Kidney (tissue), 14 donors: Measurements from ENCODE around the gene DOLK. TPM values are rescaled to one million over a fixed set of nuclear protein-coding genes. Genes with fewer than 3 reads are reported as not detected.

ENCODE experiments used
- DNase-seq, 5 donors: peaks; one replicate each; pipeline ENCODE4 v3.0.0-alpha.2; 2013 to 2020
- FAIRE-seq: peaks from 2 replicates; lab custom pipeline; 2012; peaks lifted over from hg19 to GRCh38; lab: Jason Lieb, UNC
- H3K27ac ChIP-seq, 2 donors: one replicate each; pipeline ENCODE4 v1.7.0; 2013; ENCODE audit warnings: low read depth in 2 of 2, low read length in 2 of 2, inconsistent platforms in 1 of 2
- H3K27me3 ChIP-seq: one replicate; pipeline ENCODE4 v1.7.1; 2013; ENCODE audit warnings: low read length, inconsistent platforms; ENCODE audit not compliant: control insufficient read depth, insufficient read depth
- H3K36me3 ChIP-seq, 3 donors: one replicate each; pipeline versions ENCODE4 v1.7.0 to v1.7.1; 2013; ENCODE audit warnings: low read length in 3 of 3, control low read depth in 1 of 3, inconsistent platforms in 1 of 3; ENCODE audit not compliant: insufficient read depth in 3 of 3, control insufficient read depth in 2 of 3
- H3K4me1 ChIP-seq, 3 donors: one replicate each; pipeline versions ENCODE4 v1.7.0 to v1.7.1; 2013; ENCODE audit warnings: low read length in 3 of 3, inconsistent platforms in 1 of 3, low read depth in 1 of 3; ENCODE audit not compliant: control insufficient read depth in 2 of 3, insufficient read depth in 2 of 3
- H3K4me3 ChIP-seq, 3 donors: one replicate each; pipeline versions ENCODE4 v1.7.0 to v1.8.1; 2013; ENCODE audit warnings: low read length in 3 of 3, control low read depth in 1 of 3, inconsistent platforms in 1 of 3
- H3K9ac ChIP-seq, 3 donors: one replicate each; pipeline versions ENCODE4 v1.7.0 to v1.7.1; 2013; ENCODE audit warnings: low read length in 3 of 3, control low read depth in 1 of 3, inconsistent platforms in 1 of 3
- H3K9me3 ChIP-seq, 3 donors: one replicate each; pipeline versions ENCODE4 v1.7.0 to v1.7.1; 2013; ENCODE audit warnings: low read length in 3 of 3, control low read depth in 1 of 3, inconsistent platforms in 1 of 3; ENCODE audit not compliant: control insufficient read depth in 2 of 3, insufficient read depth in 1 of 3
- intact Hi-C: fragments of 100-400 bp; cut with DNase I; formaldehyde crosslinking; loops from one replicate; pipeline ENCODE4 v1.11.1; 2022
- polyA plus RNA-seq: library from polyadenylated mRNA; stranded (reverse); fragments of 350-450 nt; fragmentation: Illumina TruSeq; extraction: RNeasy Lipid Tissue Mini Kit (QIAGEN cat#74804); gene quantifications from one replicate; pipeline ENCODE4 v1.2.3, GENCODE V29; 2014; ENCODE audit warnings: low read depth, low replicate concordance; ENCODE audit not compliant: insufficient read depth
- total RNA-seq: library from RNA; stranded (reverse); fragmentation: NEBNext Ultra II Directional; extraction: Animal tissue kit (Norgen Biotek cat#: 25700); gene quantifications from one replicate; pipeline ENCODE4 v1.2.1, GENCODE V29; 2021
- TF ChIP-seq, protein P1 (sequence below): IDR thresholded peaks from 3 replicates; pipeline ENCODE4 v1.5.1; 2012; ENCODE audit warnings: mild to moderate bottlenecking, moderate library complexity, borderline replicate concordance; ENCODE audit not compliant: insufficient read depth; ENCODE audit errors: extremely low read depth
- donor health status: control.
- donor health status: control.
- donor health status: control.
- donor health status: control.
- donor health status: control.
- donor health status: DM: yes; HTN: yes; CAD: no.
- donor health status: Normal renal cell carcinoma (clear cell type).

The DOLK gene
- total and polyA plus RNA-seq, 2 donors from 2014 or later, result 13.9 to 17.0 TPM

DNA sequence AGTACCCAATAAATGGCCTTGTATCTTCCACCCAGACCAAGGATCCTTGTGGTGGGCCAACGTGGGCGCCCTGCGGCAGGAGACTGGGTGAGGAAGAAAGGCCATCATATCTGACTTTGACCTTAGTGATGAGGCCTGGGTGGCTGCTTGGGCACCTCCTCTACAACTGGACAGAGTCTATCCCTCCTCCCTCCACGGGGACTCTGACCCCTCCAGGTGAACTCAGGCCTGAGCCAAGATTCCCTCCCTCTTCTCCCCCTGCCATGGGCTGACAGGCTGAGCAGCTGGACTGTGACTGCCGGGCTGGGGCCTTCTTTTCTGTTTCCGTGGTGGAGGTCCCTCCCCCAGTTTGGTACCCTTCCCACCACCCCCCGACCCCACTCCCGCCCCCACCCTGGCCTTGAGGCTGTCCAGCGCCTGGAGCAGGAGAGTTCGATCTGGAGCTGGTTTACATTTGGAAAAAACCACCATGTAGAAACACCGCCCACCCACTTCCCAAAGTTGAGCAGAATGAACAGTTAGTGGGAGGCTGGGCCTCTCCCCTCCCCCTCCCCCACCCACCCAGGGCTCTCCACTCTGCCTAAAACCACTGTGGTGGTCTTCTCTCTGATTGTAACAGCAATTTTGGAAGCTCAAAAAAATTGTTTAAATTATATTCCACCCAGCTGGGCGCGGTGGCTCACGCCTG, 27.9 kb downstream of the DOLK start:
- DNase-seq, result peak in 4 of 5 donors; percentile 18 to 62 (median 47)

DNA sequence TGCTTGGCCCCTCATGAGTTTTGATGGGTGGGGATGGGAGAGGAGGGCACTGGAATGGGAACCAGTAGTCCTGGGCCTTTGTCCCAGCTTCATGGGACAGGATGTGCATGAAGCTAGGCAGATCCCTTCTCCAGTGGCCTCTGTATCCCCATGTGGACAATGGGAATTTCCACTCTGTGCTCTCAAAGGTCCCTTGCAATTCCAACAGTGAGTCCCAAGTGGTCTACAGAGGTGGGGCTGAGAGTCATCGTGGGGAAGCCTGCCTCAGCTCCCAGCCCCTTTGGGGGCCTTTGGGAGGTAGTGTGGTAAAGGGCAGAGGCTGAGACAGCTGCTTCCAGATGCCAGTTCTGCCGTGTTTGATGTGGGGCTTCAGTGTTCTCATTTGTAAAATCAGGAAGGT, 28.5 kb downstream of the DOLK start:
- TF ChIP-seq, protein P1, sequence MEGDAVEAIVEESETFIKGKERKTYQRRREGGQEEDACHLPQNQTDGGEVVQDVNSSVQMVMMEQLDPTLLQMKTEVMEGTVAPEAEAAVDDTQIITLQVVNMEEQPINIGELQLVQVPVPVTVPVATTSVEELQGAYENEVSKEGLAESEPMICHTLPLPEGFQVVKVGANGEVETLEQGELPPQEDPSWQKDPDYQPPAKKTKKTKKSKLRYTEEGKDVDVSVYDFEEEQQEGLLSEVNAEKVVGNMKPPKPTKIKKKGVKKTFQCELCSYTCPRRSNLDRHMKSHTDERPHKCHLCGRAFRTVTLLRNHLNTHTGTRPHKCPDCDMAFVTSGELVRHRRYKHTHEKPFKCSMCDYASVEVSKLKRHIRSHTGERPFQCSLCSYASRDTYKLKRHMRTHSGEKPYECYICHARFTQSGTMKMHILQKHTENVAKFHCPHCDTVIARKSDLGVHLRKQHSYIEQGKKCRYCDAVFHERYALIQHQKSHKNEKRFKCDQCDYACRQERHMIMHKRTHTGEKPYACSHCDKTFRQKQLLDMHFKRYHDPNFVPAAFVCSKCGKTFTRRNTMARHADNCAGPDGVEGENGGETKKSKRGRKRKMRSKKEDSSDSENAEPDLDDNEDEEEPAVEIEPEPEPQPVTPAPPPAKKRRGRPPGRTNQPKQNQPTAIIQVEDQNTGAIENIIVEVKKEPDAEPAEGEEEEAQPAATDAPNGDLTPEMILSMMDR, result no peak
- DNase-seq (no peak), FAIRE-seq (no peak)
- intact Hi-C loops, result no loop called here
- no peak overlapping the region for H3K4me3 ChIP-seq
- no peaks in the 10 kb centered on the region for H3K9me3 ChIP-seq
- peak overlapping the region; percentile 41 to 58 for H3K27ac ChIP-seq
- H3K36me3 ChIP-seq, result peaks cover 0 to 5% (median 0%) of the 10 kb centered on the region in 3 donors
- no peak overlapping the region for H3K9ac ChIP-seq
- no peaks in the 10 kb centered on the region for H3K27me3 ChIP-seq
- peaks cover 0 to 32% (median 24%) of the 10 kb centered on the region in 3 donors for H3K4me1 ChIP-seq

More for the DNA sequence above, 27.9 kb downstream of the DOLK start:
- Histone ChIP-seq H3K4me1 (peaks cover 0 to 31% (median 24%) of the 10 kb centered on the region in 3 donors), H3K27me3 (no peaks in the 10 kb centered on the region), H3K27ac (peak overlapping the region; percentile 30 to 41), H3K4me3 (no peak overlapping the region), H3K9me3 (no peaks in the 10 kb centered on the region), H3K9ac (no peak overlapping the region), H3K36me3 (peaks cover 0 to 5% (median 0%) of the 10 kb centered on the region in 3 donors)
- no peak for FAIRE-seq
- TF ChIP-seq, protein P1, result no peak
- intact Hi-C loops, result no loop called here

DNA sequence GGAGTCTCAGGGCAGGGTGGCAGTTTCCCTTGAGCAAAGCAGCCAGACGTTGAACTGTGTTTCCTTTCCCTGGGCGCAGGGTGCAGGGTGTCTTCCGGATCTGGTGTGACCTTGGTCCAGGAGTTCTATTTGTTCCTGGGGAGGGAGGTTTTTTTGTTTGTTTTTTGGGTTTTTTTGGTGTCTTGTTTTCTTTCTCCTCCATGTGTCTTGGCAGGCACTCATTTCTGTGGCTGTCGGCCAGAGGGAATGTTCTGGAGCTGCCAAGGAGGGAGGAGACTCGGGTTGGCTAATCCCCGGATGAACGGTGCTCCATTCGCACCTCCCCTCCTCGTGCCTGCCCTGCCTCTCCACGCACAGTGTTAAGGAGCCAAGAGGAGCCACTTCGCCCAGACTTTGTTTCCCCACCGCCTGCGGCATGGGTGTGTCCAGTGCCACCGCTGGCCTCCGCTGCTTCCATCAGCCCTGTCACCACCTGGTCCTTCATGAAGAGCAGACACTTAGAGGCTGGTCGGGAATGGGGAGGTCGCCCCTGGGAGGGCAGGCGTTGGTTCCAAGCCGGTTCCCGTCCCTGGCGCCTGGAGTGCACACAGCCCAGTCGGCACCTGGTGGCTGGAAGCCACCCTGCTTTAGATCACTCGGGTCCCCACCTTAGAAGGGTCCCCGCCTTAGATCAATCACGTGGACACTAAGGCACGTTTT, 30.1 kb downstream of the DOLK start:
- no peak for FAIRE-seq
- Histone ChIP-seq H3K4me3 (no peak overlapping the region), H3K9ac (no peak overlapping the region), H3K4me1 (peaks cover 0 to 43% (median 24%) of the 10 kb centered on the region in 3 donors), H3K9me3 (no peaks in the 10 kb centered on the region), H3K27ac (peak overlapping the region; percentile 68 to 71), H3K36me3 (peaks cover 0 to 5% (median 0%) of the 10 kb centered on the region in 3 donors), H3K27me3 (no peaks in the 10 kb centered on the region)
- TF ChIP-seq, protein P1, result no peak
- DNase-seq, result peak in 2 of 5 donors; percentile 49 to 85
- intact Hi-C loops, result no loop called here
